Lower leg skin (tissue), 4 donors: ENCODE results near the gene GALNT18. TPM values are rescaled to one million over a fixed set of nuclear protein-coding genes. Genes with fewer than 3 reads are reported as not detected.

Experiments used
- DNase-seq, 2 donors: peaks; one replicate each; pipeline ENCODE4 v3.0.0-alpha.2; 2019; ENCODE audit warnings: low spot score in 2 of 2
- H3K4me3 ChIP-seq: fragments of 200-600 bp; sonication (generic); 2 replicates; pipeline ENCODE4 v1.5.1; 2017; ENCODE audit warnings: mild to moderate bottlenecking, low read depth; ENCODE audit not compliant: poor library complexity, severe bottlenecking
- POLR2A ChIP-seq, 2 donors: fragments of 450-650 bp; IDR thresholded peaks; one replicate each; pipeline ENCODE4 v1.6.1; 2016 to 2017; ENCODE audit warnings: antibody characterized with exemption in 2 of 2, mild to moderate bottlenecking in 1 of 2, moderate library complexity in 1 of 2
- WGBS, 2 donors: methylation state at CpG; one replicate each; pipeline ENCODE4 v1.1.5; 2018; 5-methylcytosine and 5-hydroxymethylcytosine counted together
- intact Hi-C: fragments of 100-400 bp; cut with DNase I; formaldehyde crosslinking; loops from one replicate; pipeline ENCODE4 v1.15.0; 2023; ENCODE audit warnings: low total_unique reads
- total RNA-seq, 4 donors: library from RNA; depleted of rRNA; stranded (reverse); fragments of >200 nt; gene quantifications; one replicate each; pipeline ENCODE4 v1.1.0, GENCODE V29; 2016
- TF ChIP-seq, protein P1 (sequence below), 3 donors: fragments of 450-650 bp; IDR thresholded peaks; one replicate each; pipeline ENCODE4 v1.5.1; 2016; ENCODE audit warnings: antibody characterized with exemption in 3 of 3, mild to moderate bottlenecking in 3 of 3, moderate library complexity in 2 of 3

The GALNT18 gene
- total RNA-seq, 4 donors from 2014 or later, result 11.5 to 33.0 (median 17.7) TPM

DNA sequence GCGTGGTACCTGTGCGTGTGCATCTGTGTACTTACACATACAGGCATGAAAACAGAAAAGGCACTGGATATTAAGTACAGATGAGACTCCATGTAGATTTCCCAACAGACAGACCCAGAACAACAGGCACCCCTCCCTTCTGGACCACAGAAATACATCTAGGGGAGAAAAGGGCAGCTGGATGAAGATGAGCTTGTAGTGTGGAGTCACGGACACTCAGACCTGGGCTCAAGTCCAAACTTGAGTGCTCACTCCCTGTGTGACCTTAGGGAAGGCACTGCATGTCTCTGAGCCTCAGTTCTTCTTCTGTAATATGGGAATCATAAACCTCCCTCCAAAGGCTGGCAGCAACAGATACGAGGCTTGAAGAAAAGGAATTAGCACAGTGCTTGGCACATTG lies 108.9 kb downstream of the GALNT18 start:
- no peak for DNase-seq
- WGBS, 2 donors, result 80 to 83% methylated on average over 4 of the region's 4 CpGs
- intact Hi-C loops, result no loop called here
- H3K4me3 ChIP-seq, result no peak overlapping the region
- TF ChIP-seq, protein P1, sequence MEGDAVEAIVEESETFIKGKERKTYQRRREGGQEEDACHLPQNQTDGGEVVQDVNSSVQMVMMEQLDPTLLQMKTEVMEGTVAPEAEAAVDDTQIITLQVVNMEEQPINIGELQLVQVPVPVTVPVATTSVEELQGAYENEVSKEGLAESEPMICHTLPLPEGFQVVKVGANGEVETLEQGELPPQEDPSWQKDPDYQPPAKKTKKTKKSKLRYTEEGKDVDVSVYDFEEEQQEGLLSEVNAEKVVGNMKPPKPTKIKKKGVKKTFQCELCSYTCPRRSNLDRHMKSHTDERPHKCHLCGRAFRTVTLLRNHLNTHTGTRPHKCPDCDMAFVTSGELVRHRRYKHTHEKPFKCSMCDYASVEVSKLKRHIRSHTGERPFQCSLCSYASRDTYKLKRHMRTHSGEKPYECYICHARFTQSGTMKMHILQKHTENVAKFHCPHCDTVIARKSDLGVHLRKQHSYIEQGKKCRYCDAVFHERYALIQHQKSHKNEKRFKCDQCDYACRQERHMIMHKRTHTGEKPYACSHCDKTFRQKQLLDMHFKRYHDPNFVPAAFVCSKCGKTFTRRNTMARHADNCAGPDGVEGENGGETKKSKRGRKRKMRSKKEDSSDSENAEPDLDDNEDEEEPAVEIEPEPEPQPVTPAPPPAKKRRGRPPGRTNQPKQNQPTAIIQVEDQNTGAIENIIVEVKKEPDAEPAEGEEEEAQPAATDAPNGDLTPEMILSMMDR (IDR thresholded peaks at IDR 0.05), result no peak
- no peak for TF ChIP-seq POLR2A (IDR thresholded peaks at IDR 0.05)

DNA sequence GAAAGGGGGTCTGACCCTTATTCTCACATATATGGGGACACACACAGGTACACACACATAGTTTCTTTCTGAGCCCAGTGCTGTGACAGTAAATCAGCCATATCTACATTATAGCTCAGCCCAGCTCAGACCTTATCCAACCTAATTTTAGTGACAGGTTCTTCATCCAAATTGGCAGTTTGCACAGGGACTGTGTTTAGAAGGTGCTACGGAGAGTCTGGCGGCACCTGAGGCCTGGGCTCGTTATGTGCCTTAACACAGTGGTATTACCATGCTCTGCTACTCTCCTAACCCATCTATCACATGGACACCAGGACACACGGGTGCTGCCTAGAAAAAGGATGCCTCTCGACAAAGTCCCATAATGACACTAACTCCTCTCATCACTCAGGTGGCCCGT lies 109.3 kb downstream of the GALNT18 start:
- no peak overlapping the region for H3K4me3 ChIP-seq
- 94% methylated on average over 6 of the region's 6 CpGs for WGBS, 2 donors
- TF ChIP-seq POLR2A (IDR thresholded peaks at IDR 0.05), result no peak
- TF ChIP-seq, protein P1 (IDR thresholded peaks at IDR 0.05), result no peak
- no peak for DNase-seq
- intact Hi-C loops, result no loop called here

DNA sequence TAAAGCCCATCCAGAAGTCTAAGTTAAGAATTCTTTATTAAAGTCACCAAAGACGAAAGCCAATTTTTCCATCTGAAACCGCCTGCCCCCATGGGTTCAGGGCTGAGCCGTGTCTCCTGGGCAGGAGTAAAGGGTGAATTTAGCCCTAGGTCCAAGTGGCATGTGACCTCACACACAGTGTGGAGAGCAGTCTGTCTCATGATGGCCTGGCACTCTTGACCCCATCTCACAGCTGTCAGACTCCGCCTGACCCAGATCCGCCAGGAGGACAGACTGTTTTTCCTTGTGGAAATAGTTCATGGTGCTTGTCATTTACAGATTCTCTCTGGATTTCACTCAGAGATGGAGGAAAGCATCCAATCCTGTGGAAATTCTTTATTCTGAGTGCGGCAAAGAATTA lies 109.7 kb downstream of the GALNT18 start:
- intact Hi-C loops, result no loop called here
- H3K4me3 ChIP-seq, result no peak overlapping the region
- DNase-seq, result peak in 1 of 2 donors; percentile 42
- TF ChIP-seq, protein P1 (IDR thresholded peaks at IDR 0.05), result no peak
- TF ChIP-seq POLR2A (IDR thresholded peaks at IDR 0.05), result no peak
- 93 to 96% methylated on average over 6 of the region's 6 CpGs for WGBS, 2 donors

DNA sequence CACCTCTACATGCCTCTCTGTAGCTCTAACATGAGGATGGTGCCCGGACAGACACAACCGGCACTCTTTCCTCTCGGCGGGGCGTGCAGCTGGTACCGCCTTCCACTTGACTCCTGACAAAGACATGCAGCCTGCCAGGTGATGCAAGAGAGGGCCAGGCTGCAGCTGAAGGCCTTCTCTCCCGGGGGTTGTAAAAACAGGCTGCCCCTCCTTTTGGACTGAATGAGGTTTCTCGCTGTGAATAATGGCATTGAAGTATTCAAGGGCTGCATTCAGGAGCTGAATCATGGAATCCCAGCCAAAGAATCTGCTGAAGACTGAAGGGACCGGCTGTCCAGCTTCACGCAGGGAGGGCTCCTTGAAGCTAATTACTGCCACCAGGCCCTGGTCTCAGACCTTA lies 110.9 kb downstream of the GALNT18 start:
- no peak overlapping the region for H3K4me3 ChIP-seq
- TF ChIP-seq, protein P1 (IDR thresholded peaks at IDR 0.05), result no peak
- TF ChIP-seq POLR2A (IDR thresholded peaks at IDR 0.05), result no peak
- intact Hi-C loops, result no loop called here
- DNase-seq, result peak in 1 of 2 donors; percentile 80
- 68 to 75% methylated on average over 10 of the region's 10 CpGs for WGBS, 2 donors

DNA sequence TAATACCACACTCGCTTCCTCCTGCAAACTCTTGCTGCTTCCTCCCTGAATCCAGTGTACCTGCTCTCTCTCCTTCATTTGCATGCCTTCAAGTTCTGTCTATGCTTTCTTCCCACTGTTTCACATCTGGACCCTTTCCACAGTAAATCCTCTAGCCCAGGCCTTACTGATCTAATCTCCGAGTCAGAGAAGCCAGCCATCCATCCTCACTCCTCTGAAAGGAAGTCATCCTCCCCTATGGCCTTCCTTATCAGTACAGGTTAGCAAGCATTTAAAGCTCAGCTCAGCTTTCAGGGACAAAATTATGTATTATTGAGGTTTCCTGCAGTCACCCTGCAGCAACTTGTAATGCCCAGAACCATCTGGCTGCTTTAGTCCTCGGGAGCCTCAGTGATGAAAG lies 116.1 kb downstream of the GALNT18 start:
- H3K4me3 ChIP-seq, result no peak overlapping the region
- peak in 1 of 2 donors; percentile 21 for DNase-seq
- intact Hi-C loops, result no loop called here
- TF ChIP-seq POLR2A (IDR thresholded peaks at IDR 0.05), result no peak
- TF ChIP-seq, protein P1 (IDR thresholded peaks at IDR 0.05), result no peak
- 83 to 88% methylated on average over 3 of the region's 3 CpGs for WGBS, 2 donors

DNA sequence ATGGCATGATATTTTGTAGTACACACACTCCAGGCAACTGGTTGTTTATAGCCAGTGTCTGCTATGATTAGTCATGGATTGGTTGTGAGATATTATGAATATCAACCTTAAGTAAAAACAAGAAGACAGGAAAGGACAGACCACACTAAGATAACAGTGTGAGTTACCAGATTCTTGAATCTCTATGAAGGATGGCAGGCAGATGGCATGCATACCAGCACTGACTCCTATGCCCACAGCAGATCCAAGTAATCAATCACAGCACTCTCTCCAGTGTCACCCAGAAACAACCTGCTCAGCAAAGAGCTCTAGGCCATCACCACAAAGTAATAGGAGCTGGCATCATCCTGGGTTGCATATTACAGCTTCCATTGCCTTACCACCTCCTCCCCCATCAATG lies 116.6 kb downstream of the GALNT18 start:
- no peak overlapping the region for H3K4me3 ChIP-seq
- no peak for TF ChIP-seq POLR2A (IDR thresholded peaks at IDR 0.05)
- TF ChIP-seq, protein P1 (IDR thresholded peaks at IDR 0.05), result no peak
- DNase-seq, result no peak
- intact Hi-C loops, result no loop called here
